Ovary (tissue), 3 donors: ENCODE results near the gene HRC.

ENCODE experiments used
- EP300 ChIP-seq: sonication (generic); formaldehyde crosslinking; IDR thresholded peaks from one replicate; pipeline ENCODE4 v1.6.1; 2017; ENCODE audit warnings: antibody characterized with exemption
- POLR2A ChIP-seq: fragments of 450-650 bp; IDR thresholded peaks from one replicate; pipeline ENCODE4 v1.6.1; 2017; ENCODE audit warnings: antibody characterized with exemption, mild to moderate bottlenecking, moderate library complexity
- TF ChIP-seq, protein P1 (sequence below), 3 donors: fragments of 450-650 bp in 2 of 3; fragments of 200-600 bp in 1 of 3; IDR thresholded peaks; one replicate each; pipeline versions ENCODE4 v1.5.1 to v1.8.0; 2016 to 2022; ENCODE audit warnings: antibody characterized with exemption in 3 of 3, mild to moderate bottlenecking in 1 of 3
- donor health status: DM: no; HTN: no; CAD: no.

GRCh38 chr19:49142866-49143335 is 12.3 kb downstream of the HRC start:
- TF ChIP-seq, protein P1, sequence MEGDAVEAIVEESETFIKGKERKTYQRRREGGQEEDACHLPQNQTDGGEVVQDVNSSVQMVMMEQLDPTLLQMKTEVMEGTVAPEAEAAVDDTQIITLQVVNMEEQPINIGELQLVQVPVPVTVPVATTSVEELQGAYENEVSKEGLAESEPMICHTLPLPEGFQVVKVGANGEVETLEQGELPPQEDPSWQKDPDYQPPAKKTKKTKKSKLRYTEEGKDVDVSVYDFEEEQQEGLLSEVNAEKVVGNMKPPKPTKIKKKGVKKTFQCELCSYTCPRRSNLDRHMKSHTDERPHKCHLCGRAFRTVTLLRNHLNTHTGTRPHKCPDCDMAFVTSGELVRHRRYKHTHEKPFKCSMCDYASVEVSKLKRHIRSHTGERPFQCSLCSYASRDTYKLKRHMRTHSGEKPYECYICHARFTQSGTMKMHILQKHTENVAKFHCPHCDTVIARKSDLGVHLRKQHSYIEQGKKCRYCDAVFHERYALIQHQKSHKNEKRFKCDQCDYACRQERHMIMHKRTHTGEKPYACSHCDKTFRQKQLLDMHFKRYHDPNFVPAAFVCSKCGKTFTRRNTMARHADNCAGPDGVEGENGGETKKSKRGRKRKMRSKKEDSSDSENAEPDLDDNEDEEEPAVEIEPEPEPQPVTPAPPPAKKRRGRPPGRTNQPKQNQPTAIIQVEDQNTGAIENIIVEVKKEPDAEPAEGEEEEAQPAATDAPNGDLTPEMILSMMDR (IDR thresholded peaks at IDR 0.05), result no peak
- TF ChIP-seq POLR2A, result no peak
- no peak for TF ChIP-seq EP300
